ENCODE data around the gene DGLUCY. TPM values are rescaled to one million over a fixed set of nuclear protein-coding genes. Genes with fewer than 3 reads are reported as not detected.
"Not testable (repeated sequence)": the region's sequence is repeated elsewhere in the genome, so short reads cannot be mapped to it uniquely, and the experiment has no call there.

The DGLUCY gene
- total RNA-seq, 4 donors from 2014 or later, result 47.1 to 145 (median 102) TPM

- Histone ChIP-seq H3K4me3 (no peak overlapping the region), H3K4me1 (peaks cover 0 to 8% (median 0%) of the 10 kb centered on the region in 4 donors), H3K36me3 (no peaks in the 10 kb centered on the region), H3K27me3 (no peaks in the 10 kb centered on the region), H3K27ac (no peak overlapping the region), H3K9me3 (no peaks in the 10 kb centered on the region)
- no peak for TF ChIP-seq CTCF (IDR thresholded peaks at IDR 0.05)
- no peak for TF ChIP-seq POLR2A (IDR thresholded peaks at IDR 0.05)
- peak in 2 of 3 donors; percentile 22 to 54 for DNase-seq
Measured at GRCh38 chr14:91078095-91078737, 35.7 kb upstream of the DGLUCY start.

GRCh38 chr14:91080071-91080470 is 33.8 kb upstream of the DGLUCY start:
- Histone ChIP-seq H3K27me3 (no peaks in the 10 kb centered on the region), H3K36me3 (no peaks in the 10 kb centered on the region), H3K4me3 (no peak overlapping the region), H3K27ac (no peak overlapping the region), H3K4me1 (peaks cover 0 to 8% (median 0%) of the 10 kb centered on the region in 4 donors), H3K9me3 (no peaks in the 10 kb centered on the region)
- TF ChIP-seq POLR2A (IDR thresholded peaks at IDR 0.05) (no peak), CTCF (IDR thresholded peaks at IDR 0.05) (no peak)
- no peak for DNase-seq

GRCh38 chr14:91082282-91082681 is 31.6 kb upstream of the DGLUCY start:
- Histone ChIP-seq H3K27ac (peak overlapping the region in 1 of 4 donors; percentile 57), H3K4me1 (peaks cover 0 to 8% (median 0%) of the 10 kb centered on the region in 4 donors), H3K4me3 (no peak overlapping the region), H3K27me3 (no peaks in the 10 kb centered on the region), H3K36me3 (no peaks in the 10 kb centered on the region), H3K9me3 (no peaks in the 10 kb centered on the region)
- no peak for DNase-seq
- TF ChIP-seq CTCF (IDR thresholded peaks at IDR 0.05) (no peak), POLR2A (IDR thresholded peaks at IDR 0.05) (no peak)

GRCh38 chr14:91084516-91084915 is 29.4 kb upstream of the DGLUCY start:
- H3K9me3 ChIP-seq, result no peaks in the 10 kb centered on the region
- no peaks in the 10 kb centered on the region for H3K27me3 ChIP-seq
- H3K36me3 ChIP-seq, result no peaks in the 10 kb centered on the region
- peaks cover 0 to 11% (median 0%) of the 10 kb centered on the region in 4 donors for H3K4me1 ChIP-seq
- no peak overlapping the region for H3K4me3 ChIP-seq
- TF ChIP-seq POLR2A (IDR thresholded peaks at IDR 0.05) (no peak), CTCF (IDR thresholded peaks at IDR 0.05) (no peak)
- H3K27ac ChIP-seq, result no peak overlapping the region
- DNase-seq, result no peak

- DNase-seq, result peak in 1 of 3 donors; percentile 50
- H3K9me3 ChIP-seq, H3K27me3 ChIP-seq, H3K4me3 ChIP-seq, H3K36me3 ChIP-seq: not testable (repeated sequence)
- Histone ChIP-seq H3K27ac (peak overlapping the region in 3 of 4 donors; percentile 41 to 69 (median 44)), H3K4me1 (peaks cover 0 to 25% (median 0%) of the 10 kb centered on the region in 4 donors)
Measured at GRCh38 chr14:91087470-91087869, 26.4 kb upstream of the DGLUCY start.

GRCh38 chr14:91088585-91089235 is 25.2 kb upstream of the DGLUCY start:
- no peak for DNase-seq
- TF ChIP-seq POLR2A (IDR thresholded peaks at IDR 0.05), result no peak
- no peak for TF ChIP-seq CTCF (IDR thresholded peaks at IDR 0.05)
- H3K4me1 ChIP-seq, result peaks cover 0 to 19% (median 0%) of the 10 kb centered on the region in 4 donors
- no peaks in the 10 kb centered on the region for H3K27me3 ChIP-seq
- H3K36me3 ChIP-seq, result no peaks in the 10 kb centered on the region
- no peak overlapping the region for H3K4me3 ChIP-seq
- H3K9me3 ChIP-seq, result no peaks in the 10 kb centered on the region
- peak overlapping the region in 1 of 4 donors; percentile 69 for H3K27ac ChIP-seq

All from Peyer's patch (tissue), 4 donors.